K562 (cell line): ENCODE data around the gene ARHGEF6. TPM values are rescaled to one million over a fixed set of nuclear protein-coding genes. Genes with fewer than 3 reads are reported as not detected.
"Not testable (repeated sequence)": the region's sequence is repeated elsewhere in the genome, so short reads cannot be mapped to it uniquely, and the experiment has no call there.

Experiments used
- ATAC-seq: fragments of 200-7000 bp; cut with Tn5 transposase; 3 replicates; pipeline ENCODE4 v1.9.1; 2020; ENCODE audit warnings: moderate library complexity
- BruUV-seq: library from RNA; stranded (reverse); fragments of 400-500 nt; replicated peaks from 2 replicates; lab custom pipeline; 2021; lab: Mats Ljungman, UMichigan
- CTCF ChIA-PET: fragments of 300-600 bp; formaldehyde crosslinking; extraction: SDS; loops from one replicate; lab custom pipeline; 2021; ENCODE audit warnings: low intra/inter-chr PET ratio; lab: Yijun Ruan, JAX
- POLR2A ChIA-PET: fragments of 300-600, 350-650 bp; sonication (Branson Sonifier 250); formaldehyde crosslinking; extraction: SDS; loops from one replicate; lab custom pipeline; 2021; ENCODE audit warnings: antibody characterized with exemption, inconsistent platforms; lab: Yijun Ruan, JAX
- DNase-seq, 4 experiments: peaks; one replicate each; pipeline versions ENCODE4 v3.0.0 to v3.0.0-alpha.2; 2011 to 2018; ENCODE audit warnings: low spot score in 3 of 4, mixed read lengths in 3 of 4; ENCODE audit errors: extremely low read depth in 1 of 4
- FAIRE-seq: peaks from 2 replicates; lab custom pipeline; 2011; peaks lifted over from hg19 to GRCh38; lab: Jason Lieb, UNC
- H2AFZ ChIP-seq: 2 replicates; pipeline ENCODE4 v1.6.0; 2011; ENCODE audit warnings: low read depth, low read length, control low read depth, inconsistent platforms
- H3K27ac ChIP-seq: fragments of 200-600 bp; 3 replicates; pipeline ENCODE4 v1.8.0; 2011; ENCODE audit warnings: low read depth, mild to moderate bottlenecking, control low read depth, inconsistent platforms, low read length, moderate library complexity, mixed read lengths; ENCODE audit errors: extremely low read depth
- H3K27me3 ChIP-seq, 2 experiments: fragments of 300-600 bp in 1 of 2; 2 replicates in 1 of 2; 3 replicates in 1 of 2; pipeline versions ENCODE4 v1.6.0 to v1.8.0; 2011; ENCODE audit warnings: inconsistent platforms in 2 of 2, low read length in 2 of 2, mild to moderate bottlenecking in 1 of 2, mixed read lengths in 1 of 2, moderate library complexity in 1 of 2; ENCODE audit not compliant: control insufficient read depth in 2 of 2, insufficient read depth in 2 of 2
- H3K36me3 ChIP-seq: fragments of 300-600 bp; 3 replicates; pipeline ENCODE4 v1.8.0; 2011; ENCODE audit warnings: mild to moderate bottlenecking, low read length, inconsistent platforms; ENCODE audit not compliant: control insufficient read depth, insufficient read depth
- H3K4me1 ChIP-seq, 2 experiments: fragments of 200-600 bp in 1 of 2; replicated peaks in 1 of 2; 2 replicates in 1 of 2; 3 replicates in 1 of 2; pipeline versions ENCODE4 v1.5.1 to v1.8.0; 2011; ENCODE audit warnings: inconsistent platforms in 2 of 2, low read length in 2 of 2, mild to moderate bottlenecking in 1 of 2, mixed read lengths in 1 of 2, moderate library complexity in 1 of 2; ENCODE audit not compliant: control insufficient read depth in 2 of 2, insufficient read depth in 2 of 2
- H3K4me2 ChIP-seq: 2 replicates; pipeline ENCODE4 v1.6.1; 2011; ENCODE audit warnings: low read length, control low read depth, inconsistent platforms, mixed read lengths; ENCODE audit not compliant: insufficient read depth
- H3K4me3 ChIP-seq: fragments of 200-600 bp; sonication (generic), shearing (Covaris generic); 2 replicates; pipeline ENCODE4 v1.5.1; 2016; ENCODE audit warnings: control low read depth, inconsistent platforms
- H3K79me2 ChIP-seq: fragments of 200-600 bp; 3 replicates; pipeline ENCODE4 v1.8.0; 2011; ENCODE audit warnings: low read length, inconsistent platforms; ENCODE audit not compliant: control insufficient read depth, insufficient read depth
- H3K9ac ChIP-seq, 2 experiments: 2 replicates each; pipeline versions ENCODE4 v1.6.0 to v1.6.1; 2011; ENCODE audit warnings: low read depth in 2 of 2, low read length in 2 of 2, control low read depth in 1 of 2, inconsistent platforms in 1 of 2, mild to moderate bottlenecking in 1 of 2, mixed read lengths in 1 of 2; ENCODE audit not compliant: insufficient read depth in 1 of 2
- H3K9me1 ChIP-seq: one replicate; pipeline ENCODE4 v1.6.0; 2011; ENCODE audit warnings: inconsistent platforms, mild to moderate bottlenecking, low read length, moderate library complexity; ENCODE audit not compliant: control insufficient read depth, insufficient read depth
- H3K9me3 ChIP-seq: replicated peaks from 2 replicates; pipeline ENCODE4 v1.5.1; 2011; ENCODE audit warnings: low read depth, low read length, inconsistent platforms; ENCODE audit not compliant: control insufficient read depth, insufficient read depth
- H4K20me1 ChIP-seq: replicated peaks from 2 replicates; pipeline ENCODE4 v1.6.1; 2011; ENCODE audit warnings: low read length, inconsistent platforms, mixed read lengths; ENCODE audit not compliant: control insufficient read depth, insufficient read depth
- FOXP1 ChIP-seq: sonication (generic); formaldehyde crosslinking; IDR thresholded peaks from 2 replicates; pipeline ENCODE4 v1.8.0; 2022; ENCODE audit warnings: mild to moderate bottlenecking, missing genetic modification reagents
- SIN3A ChIP-seq, 2 experiments: fragments of 150-350 bp in 1 of 2; IDR thresholded peaks; 2 replicates each; pipeline ENCODE4 v1.6.1; 2011 to 2016; ENCODE audit warnings: borderline replicate concordance in 2 of 2, low read depth in 2 of 2, low read length in 2 of 2, mild to moderate bottlenecking in 2 of 2, moderate library complexity in 2 of 2; ENCODE audit not compliant: control insufficient read depth in 1 of 2
- THAP7 ChIP-seq: fragments of 250-450 bp; sonication (Bioruptor Pico); IDR thresholded peaks from 2 replicates; pipeline ENCODE4 v1.5.0; 2021
- ZNF146 ChIP-seq: IDR thresholded peaks from one replicate; pipeline ENCODE4 v1.6.1; 2018; ENCODE audit warnings: missing compliant biosample characterization; ENCODE audit not compliant: unreplicated experiment
- WGBS: fragments of 100-300 bp; shearing (Covaris generic); methylation state at CpG from one replicate; pipeline ENCODE4 v1.1.6; 2016; ENCODE audit warnings: low coverage, mixed read lengths; ENCODE audit not compliant: insufficient coverage; ENCODE audit errors: missing lambda C conversion rate; 5-methylcytosine and 5-hydroxymethylcytosine counted together
- in situ Hi-C: fragments of 300-500 bp; cut with MboI; formaldehyde crosslinking; loops from 4 replicates; pipeline ENCODE4 v1.15.0; 2018; ENCODE audit warnings: inconsistent platforms, mixed read lengths
- intact Hi-C: fragments of 100-400 bp; cut with micrococcal nuclease; formaldehyde crosslinking; loops from 2 replicates; pipeline ENCODE4 v1.14.2; 2022
- polyA plus RNA-seq, 8 experiments: library from polyadenylated mRNA; depleted of rRNA in 4 of 8; stranded (reverse) in 5 of 8; unstranded in 3 of 8; fragments of >200 nt; fragmentation: Nextera tagmentation in 2 of 8; fragmentation: Illumina TruSeq in 1 of 8; extraction: Ambion mirVana in 2 of 8; extraction: Trizol in 1 of 8; gene quantifications; 2 replicates each; pipeline versions ENCODE4 v1.2.1 to v1.2.3, GENCODE V29; 2011 to 2014; ENCODE audit warnings: inconsistent platforms in 1 of 8, missing spikeins in 1 of 8
- total RNA-seq, 7 experiments: library from RNA; depleted of rRNA in 6 of 7; stranded (reverse); fragments of >200 nt in 6 of 7; fragmentation: Illumina TruSeq in 2 of 7; extraction: Trizol in 2 of 7; gene quantifications; 2 replicates each; pipeline versions ENCODE4 v1.2.1 to v1.2.3, GENCODE V29; 2011 to 2021; ENCODE audit warnings: low replicate concordance in 1 of 7
- TF ChIP-seq, protein P1 (sequence below): fragments of 250-450 bp; sonication (Bioruptor Pico); IDR thresholded peaks from 2 replicates; pipeline ENCODE4 v1.5.0; 2020; ENCODE audit warnings: mild to moderate bottlenecking, borderline replicate concordance
- TF ChIP-seq, protein P2 (sequence below), 2 experiments: fragments of 250-450 bp in 1 of 2; fragments of 450-650 bp in 1 of 2; sonication (Bioruptor Pico) in 1 of 2; IDR thresholded peaks; 2 replicates each; pipeline versions ENCODE4 v1.6.1 to v1.8.0; 2016 to 2021; ENCODE audit warnings: mild to moderate bottlenecking in 2 of 2, moderate library complexity in 2 of 2, missing compliant biosample characterization in 1 of 2, missing genetic modification characterization in 1 of 2

The ARHGEF6 gene
- total and polyA plus RNA-seq, 9 of the 15 experiments (the other 6 are each of a cell fraction or from before 2014, with no cell fraction given) = 2.9 to 22.1 (median 13.3) TPM

GRCh38 chrX:136794660-136795059 lies 13.9 kb upstream of the ARHGEF6 start:
- 30% methylated on average over 3 of the region's 3 CpGs for WGBS
- H4K20me1 ChIP-seq, H3K9me1 ChIP-seq, ATAC-seq, H3K36me3 ChIP-seq, POLR2A ChIA-PET, H3K27me3 ChIP-seq, CTCF ChIA-PET, H3K9me3 ChIP-seq, H2AFZ ChIP-seq, H3K79me2 ChIP-seq, intact Hi-C loops, H3K9ac ChIP-seq, in situ Hi-C loops, FAIRE-seq, H3K4me2 ChIP-seq, H3K27ac ChIP-seq, BruUV-seq, DNase-seq: not testable (repeated sequence)
- peak; percentile 88 for TF ChIP-seq ZNF146 (CRISPR knock-in tag)
- TF ChIP-seq, all 486 proteins: peak for 1; not testable (repeated sequence) for 485
- not testable (repeated sequence) for H3K4me1 ChIP-seq, H3K4me3 ChIP-seq

- ATAC-seq = no peak
- intact Hi-C loops = no loop called here
- Histone ChIP-seq H3K9me1 (no peaks in the 10 kb centered on the region), H3K36me3 (no peaks in the 10 kb centered on the region), H3K79me2 (no peaks in the 10 kb centered on the region), H3K9me3 (no peaks in the 10 kb centered on the region), H3K4me2 (no peak overlapping the region), H3K27ac (no peak overlapping the region), H3K4me1 (no peaks in the 10 kb centered on the region), H3K27me3 (no peaks in the 10 kb centered on the region), H2AFZ (no peak overlapping the region), H4K20me1 (no peaks in the 10 kb centered on the region), H3K9ac (no peak overlapping the region), H3K4me3 (no peak overlapping the region)
- WGBS = 10% methylated on average over 1 of the region's 1 CpG
- POLR2A ChIA-PET = interaction anchor here (0.6 kb wide), 1 partner anchor 27 kb away, joined by 4 read pairs; no protein-coding TSS in a partner anchor
- FAIRE-seq = no peak
- TF ChIP-seq THAP7 (CRISPR knock-in tag) (no peak), SIN3A (IDR thresholded peaks at IDR 0.05; ENCODE audit: borderline replicate concordance in 2 of 2, control insufficient read depth in 1 of 2, low read depth in 2 of 2, low read length in 2 of 2) (no peak), FOXP1 (CRISPR knock-in tag) (no peak)
- TF ChIP-seq, protein P1, sequence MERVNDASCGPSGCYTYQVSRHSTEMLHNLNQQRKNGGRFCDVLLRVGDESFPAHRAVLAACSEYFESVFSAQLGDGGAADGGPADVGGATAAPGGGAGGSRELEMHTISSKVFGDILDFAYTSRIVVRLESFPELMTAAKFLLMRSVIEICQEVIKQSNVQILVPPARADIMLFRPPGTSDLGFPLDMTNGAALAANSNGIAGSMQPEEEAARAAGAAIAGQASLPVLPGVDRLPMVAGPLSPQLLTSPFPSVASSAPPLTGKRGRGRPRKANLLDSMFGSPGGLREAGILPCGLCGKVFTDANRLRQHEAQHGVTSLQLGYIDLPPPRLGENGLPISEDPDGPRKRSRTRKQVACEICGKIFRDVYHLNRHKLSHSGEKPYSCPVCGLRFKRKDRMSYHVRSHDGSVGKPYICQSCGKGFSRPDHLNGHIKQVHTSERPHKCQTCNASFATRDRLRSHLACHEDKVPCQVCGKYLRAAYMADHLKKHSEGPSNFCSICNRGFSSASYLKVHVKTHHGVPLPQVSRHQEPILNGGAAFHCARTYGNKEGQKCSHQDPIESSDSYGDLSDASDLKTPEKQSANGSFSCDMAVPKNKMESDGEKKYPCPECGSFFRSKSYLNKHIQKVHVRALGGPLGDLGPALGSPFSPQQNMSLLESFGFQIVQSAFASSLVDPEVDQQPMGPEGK (CRISPR knock-in tag) = no peak
- TF ChIP-seq, protein P2, sequence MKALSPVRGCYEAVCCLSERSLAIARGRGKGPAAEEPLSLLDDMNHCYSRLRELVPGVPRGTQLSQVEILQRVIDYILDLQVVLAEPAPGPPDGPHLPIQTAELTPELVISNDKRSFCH (CRISPR knock-in tag; IDR thresholded peaks at IDR 0.05) = no peak
- TF ChIP-seq, protein P2 (tag; IDR thresholded peaks at IDR 0.05) = no peak
- no TSS peak for BruUV-seq
- in situ Hi-C loops = no loop called here
- no peak for DNase-seq
- CTCF ChIA-PET = no interaction called here
Measured at GRCh38 chrX:136794080-136794479, 13.3 kb upstream of the ARHGEF6 start.
